Measurements from ENCODE around the gene PHKG1.
A peak's percentile ranks its signal among the peaks of the same experiment; 100 is the strongest.
"Not testable (repeated sequence)": the region's sequence is repeated elsewhere in the genome, so short reads cannot be mapped to it uniquely, and the experiment has no call there.

PHKG1 gene

DNA sequence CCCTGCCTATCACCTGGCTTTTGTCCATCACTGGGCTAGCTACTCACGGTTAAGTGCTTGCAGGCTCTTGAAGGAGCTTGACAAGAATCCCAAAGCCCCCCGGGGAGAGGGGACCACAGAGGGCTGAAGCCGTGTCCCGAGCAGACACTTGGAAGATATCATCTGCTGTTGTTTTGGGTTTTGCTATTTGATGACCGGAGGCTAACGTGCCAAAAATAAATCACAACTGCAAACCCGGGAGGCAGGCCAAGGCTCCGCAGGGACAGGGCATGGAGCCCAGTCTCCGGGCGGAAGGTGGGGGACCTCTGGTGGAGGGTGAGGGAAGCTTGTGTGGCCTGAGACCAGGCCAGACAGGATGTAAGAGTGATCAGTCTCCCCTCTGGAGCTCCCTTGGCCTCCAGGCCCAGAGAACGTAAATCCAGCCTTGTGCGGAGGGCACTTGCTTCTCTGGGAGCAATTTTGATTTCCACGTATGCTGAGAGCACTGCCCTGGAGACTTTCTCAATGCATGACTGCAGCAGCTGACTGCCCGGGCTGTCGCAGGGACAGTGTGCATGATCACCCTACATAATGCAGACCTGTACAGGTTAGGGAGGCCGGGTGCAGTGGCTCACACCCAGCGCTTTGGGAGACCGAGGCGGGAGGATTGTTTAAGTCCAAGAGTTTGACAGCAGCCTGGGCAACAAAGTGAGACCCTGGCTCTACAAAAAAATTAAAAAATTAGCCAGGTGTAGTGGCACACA lies at the start of gene PHKG1:
TSS of gene PHKG1 (minus strand) at position 164 of the 743 bp plus-strand sequence. CDS start 4,011 bp downstream, outside the sequence.
- DNase-seq (ENCODE audit: low read depth in 2 of 2) = peak in 1 of 2 experiments; percentile 34

- not testable (repeated sequence) for DNase-seq (ENCODE audit: low read depth in 2 of 2)
Measured at GRCh38 chr7:56131062-56131461, 38.3 kb upstream of the PHKG1 start.

DNA sequence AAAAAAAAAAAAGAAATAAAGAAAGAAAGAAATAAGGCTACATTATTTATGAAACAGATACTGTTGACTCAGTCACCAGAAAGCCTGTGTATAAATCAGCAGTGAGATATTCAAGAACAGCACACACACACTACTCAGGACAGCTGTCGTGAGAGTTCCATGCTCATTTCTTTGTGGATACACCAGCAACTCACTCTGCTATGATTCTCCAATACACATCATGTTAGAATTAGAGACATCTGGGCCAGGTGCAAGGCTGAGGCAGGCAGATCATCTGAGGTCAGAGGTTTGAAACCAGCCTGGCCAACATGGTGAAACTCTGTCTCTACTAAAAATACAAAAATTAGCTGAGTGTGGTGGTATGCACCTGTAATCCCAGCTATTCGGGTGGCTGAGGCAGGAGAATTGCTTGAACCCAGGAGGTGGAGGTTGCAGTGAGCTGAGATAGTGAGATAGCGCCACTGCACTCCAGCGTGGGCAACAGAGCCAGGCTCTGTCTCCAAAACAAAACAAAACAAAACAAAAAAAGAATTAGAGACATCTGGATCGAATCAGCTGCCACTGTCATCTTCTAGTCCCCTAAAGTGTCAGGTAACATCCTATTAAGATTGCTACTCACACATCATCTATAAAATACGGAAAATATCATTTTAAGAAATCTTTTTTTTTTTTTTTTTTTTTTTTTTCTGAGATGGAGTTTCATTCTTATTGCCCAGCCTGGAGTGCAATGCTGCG lies 34.7 kb upstream of the PHKG1 start:
- no peak for DNase-seq (ENCODE audit: low read depth in 2 of 2)

DNA sequence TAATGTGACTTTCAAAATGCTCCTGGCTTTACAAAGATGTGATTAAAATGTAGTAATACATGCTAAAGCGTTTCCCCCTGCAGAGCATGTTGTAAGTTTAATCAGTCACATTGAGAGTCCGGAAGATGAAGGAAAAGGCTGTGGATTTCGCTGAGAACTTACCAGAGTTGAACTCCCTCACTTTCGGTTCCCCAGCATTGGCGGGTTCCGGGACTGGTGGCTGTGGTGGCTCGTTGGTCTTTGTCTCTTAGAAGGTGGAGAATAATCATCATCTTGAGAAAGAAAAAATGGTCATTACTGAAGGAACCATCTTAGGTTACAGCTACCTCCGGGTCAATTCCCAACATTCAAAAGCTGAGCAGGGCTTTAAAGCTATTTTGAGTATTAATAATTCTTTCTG lies 33.1 kb upstream of the PHKG1 start:
- DNase-seq (ENCODE audit: low read depth in 2 of 2) = no peak

GRCh38 chr7:56124981-56125380 lies 32.2 kb upstream of the PHKG1 start:
- DNase-seq (ENCODE audit: low read depth in 2 of 2) = no peak

GRCh38 chr7:56121440-56121839 lies 28.7 kb upstream of the PHKG1 start:
- DNase-seq (ENCODE audit: low read depth in 2 of 2) = no peak

- no peak for DNase-seq (ENCODE audit: low read depth in 2 of 2)
Measured at GRCh38 chr7:56115852-56116538, 23.2 kb upstream of the PHKG1 start, which contains the start of gene NUPR2. NUPR2 (minus strand) TSS chr7:56116417; CDS start chr7:56116314, 103 bp downstream.

DNA sequence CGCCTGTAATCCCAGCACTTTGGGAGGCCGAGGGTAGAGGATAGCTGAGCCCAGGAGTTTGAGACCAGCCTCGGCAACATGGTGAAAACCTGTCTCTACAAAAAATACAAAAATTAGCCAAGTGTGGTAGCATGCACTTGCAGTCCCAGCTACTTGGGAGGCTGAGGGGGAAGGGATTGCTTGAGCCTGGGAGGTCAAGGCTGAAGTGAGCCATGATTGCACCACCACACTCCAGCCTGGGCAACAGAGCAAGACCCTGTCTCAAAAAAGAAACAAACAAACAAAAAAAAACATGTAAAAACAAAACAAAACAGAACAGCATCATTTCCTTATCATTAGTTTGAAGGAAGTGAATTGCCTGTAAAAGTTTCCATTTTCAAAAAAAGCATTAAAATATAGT lies 19.5 kb upstream of the PHKG1 start:
- DNase-seq (ENCODE audit: low read depth in 2 of 2) = not testable (repeated sequence)

DNA sequence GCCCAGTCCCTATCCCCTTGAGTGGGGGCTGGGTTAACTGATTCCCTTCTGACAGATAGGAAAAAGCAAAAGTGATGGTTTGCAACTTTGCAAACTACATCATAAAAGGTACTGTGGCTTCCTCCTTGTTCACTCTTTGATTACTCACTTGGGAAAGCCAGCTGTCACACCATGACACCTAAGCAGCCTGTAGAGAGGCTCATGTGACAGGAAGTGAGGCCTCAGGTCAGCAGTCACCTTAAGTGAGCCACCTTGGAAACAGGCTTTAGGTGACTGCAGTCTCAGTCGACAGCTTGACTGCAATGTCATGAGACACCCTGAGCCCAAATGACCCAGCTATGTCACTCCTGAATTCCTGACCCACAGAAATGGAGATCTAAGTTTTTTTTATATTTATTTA lies 17.9 kb upstream of the PHKG1 start:
- DNase-seq (ENCODE audit: low read depth in 2 of 2) = no peak

DNA sequence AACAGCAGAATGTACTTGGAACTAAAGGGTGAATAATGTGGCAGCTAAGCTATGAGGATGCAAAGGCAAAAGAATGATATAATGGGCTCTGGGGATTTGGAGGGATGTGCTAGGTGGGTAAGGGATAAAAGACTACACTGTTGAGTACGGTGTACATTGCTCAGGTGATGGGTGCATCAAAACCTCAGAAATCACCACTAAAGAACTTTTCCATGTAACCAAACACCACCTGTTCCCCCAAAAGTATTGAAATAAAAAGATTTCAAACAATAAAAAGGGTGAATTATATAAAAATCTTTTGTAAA lies 15.2 kb upstream of the PHKG1 start:
- no peak for DNase-seq (ENCODE audit: low read depth in 2 of 2)

GRCh38 chr7:56106108-56107073 lies 13.6 kb upstream of the PHKG1 start, which contains the start of gene CHCHD2:
CHCHD2 (minus strand) TSS chr7:56106476; CDS start chr7:56106413, 63 bp downstream.
- DNase-seq (ENCODE audit: low read depth in 2 of 2) = peak; percentile 95

GRCh38 chr7:56105508-56105907 lies 12.8 kb upstream of the PHKG1 start:
- DNase-seq (ENCODE audit: low read depth in 2 of 2) = peak in 1 of 2 experiments; percentile 5

DNA sequence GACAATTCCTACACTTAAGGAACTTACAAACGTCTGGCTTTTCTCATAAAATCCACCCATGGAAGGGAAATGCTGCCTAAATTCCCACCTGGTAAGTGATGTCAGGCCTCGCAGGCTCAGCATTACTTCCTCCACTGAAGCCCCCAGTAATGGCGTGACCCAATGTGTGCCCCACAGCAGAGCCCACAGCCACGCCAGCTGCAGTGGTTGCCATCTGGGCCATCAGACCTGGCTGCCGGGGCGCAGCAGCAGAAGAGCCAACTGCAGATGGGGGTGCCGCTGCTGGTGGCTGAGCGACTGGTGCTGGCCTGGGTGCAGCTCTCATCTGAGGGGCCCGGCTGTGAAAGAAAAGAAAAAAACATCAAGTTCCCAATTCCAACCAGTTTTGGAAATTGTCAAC lies 11.4 kb upstream of the PHKG1 start:
- DNase-seq (ENCODE audit: low read depth in 2 of 2) = not testable (repeated sequence)

GRCh38 chr7:56099653-56100052 lies 6.9 kb upstream of the PHKG1 start:
- no peak for DNase-seq (ENCODE audit: low read depth in 2 of 2)

GRCh38 chr7:56098187-56099008 lies 5.6 kb upstream of the PHKG1 start:
- not testable (repeated sequence) for DNase-seq (ENCODE audit: low read depth in 2 of 2)

- peak; percentile 75 to 77 for DNase-seq (ENCODE audit: low read depth in 2 of 2)
Measured at GRCh38 chr7:56097700-56098099, 4.9 kb upstream of the PHKG1 start.

- DNase-seq (ENCODE audit: low read depth in 2 of 2) = not testable (repeated sequence)
Measured at GRCh38 chr7:56092388-56092787, 364 bp downstream of the PHKG1 start.

DNA sequence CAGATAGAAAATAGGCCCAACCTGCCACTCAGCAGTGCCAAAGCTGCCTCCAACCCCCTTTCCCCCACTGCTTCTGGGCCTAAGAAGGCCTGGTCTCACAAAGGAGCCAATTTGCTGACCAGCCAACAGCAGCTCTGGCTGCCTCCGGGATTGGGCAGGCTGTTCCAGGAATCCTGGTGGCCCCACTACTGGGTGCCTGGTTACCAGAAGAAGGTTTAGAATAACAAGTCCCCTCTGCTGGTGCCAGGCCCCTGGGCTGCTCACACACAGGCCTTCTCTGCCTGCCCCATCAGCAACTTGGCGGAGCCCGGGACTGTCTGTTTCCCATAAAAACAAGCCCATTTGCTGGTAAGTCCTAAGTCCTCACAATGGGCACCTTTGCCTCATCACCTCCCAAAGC lies 1.2 kb downstream of the PHKG1 start:
- DNase-seq (ENCODE audit: low read depth in 2 of 2) = no peak

DNA sequence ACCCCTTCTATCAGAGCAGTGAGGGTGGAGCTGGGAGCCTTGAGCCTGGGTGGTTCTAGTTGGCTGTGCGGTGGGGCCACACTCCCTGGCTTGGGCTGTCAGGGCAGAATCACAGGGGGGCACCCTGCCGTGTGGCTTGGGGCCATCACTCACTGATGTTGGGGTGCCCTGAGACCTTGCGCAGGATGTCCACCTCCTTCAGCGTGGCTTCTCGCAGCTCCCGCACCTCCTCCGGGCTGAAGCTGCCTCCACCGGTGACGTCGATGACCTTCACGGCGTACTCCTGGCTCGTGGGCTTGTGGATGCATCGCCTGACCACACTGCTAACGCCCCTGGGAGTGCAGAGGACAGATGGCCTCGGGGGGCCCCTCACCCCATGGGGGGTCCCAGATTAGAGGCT lies 5.3 kb downstream of the PHKG1 start:
- no peak for DNase-seq (ENCODE audit: low read depth in 2 of 2)

- DNase-seq (ENCODE audit: low read depth in 2 of 2) = no peak
Measured at GRCh38 chr7:56086761-56087160, 6.0 kb downstream of the PHKG1 start.

All from fibroblast of skin of left biceps (primary cell).